Activated naive CD4-positive, alpha-beta T cell treated with anti-CD3 and anti-CD28 coated beads, Interleukin-2, amount 10 ng/mL, durations not matched to agents 7 days and 5 days (primary cell): ENCODE data around the gene LUZP1.

Experiments used
- CTCF ChIA-PET: fragments of 350-600 bp; sonication (Branson Sonifier 250); formaldehyde crosslinking; loops from one replicate; lab custom pipeline; 2021; ENCODE audit warnings: antibody characterized with exemption; lab: Charles Lee
- DNase-seq: peaks from one replicate; pipeline ENCODE4 v3.0.0-alpha.2; 2020
- H3K27ac Mint-ChIP-seq: one replicate; pipeline ENCODE4 v1.8.0; 2021; ENCODE audit warnings: mild to moderate bottlenecking, moderate library complexity, mixed read lengths
- H3K27me3 Mint-ChIP-seq: one replicate; pipeline ENCODE4 v1.8.0; 2021; ENCODE audit warnings: mild to moderate bottlenecking, mixed read lengths
- H3K36me3 Mint-ChIP-seq: one replicate; pipeline ENCODE4 v1.8.0; 2021; ENCODE audit warnings: mixed read lengths
- H3K4me1 Mint-ChIP-seq: one replicate; pipeline ENCODE4 v1.8.0; 2021; ENCODE audit warnings: mixed read lengths
- H3K4me3 Mint-ChIP-seq: one replicate; pipeline ENCODE4 v1.8.0; 2021; ENCODE audit warnings: mild to moderate bottlenecking, moderate library complexity, mixed read lengths
- H3K9me3 Mint-ChIP-seq: one replicate; pipeline ENCODE4 v1.8.0; 2021; ENCODE audit warnings: mixed read lengths

LUZP1 gene

DNA sequence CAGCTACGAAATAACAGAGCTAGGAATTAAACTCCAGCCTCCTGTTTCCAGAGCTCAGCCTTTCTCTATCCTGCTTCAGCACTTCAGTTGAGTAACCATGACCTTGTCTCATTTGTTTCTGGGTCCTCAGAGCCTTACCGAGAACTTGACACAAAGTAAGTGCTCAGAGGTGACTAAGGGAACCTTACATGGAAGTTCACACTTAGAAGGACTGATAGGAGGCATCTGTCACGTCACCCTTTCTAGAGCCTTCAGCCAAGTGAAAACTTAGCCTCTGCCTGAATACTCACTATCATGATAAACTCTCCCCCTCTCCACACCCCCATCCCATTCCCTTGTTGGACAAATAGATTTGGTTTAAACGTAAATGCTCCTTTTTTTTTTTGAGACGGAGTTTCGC is 9.8 kb upstream of the LUZP1 start:
- Mint-ChIP-seq H3K36me3 (no peaks in the 10 kb centered on the region), H3K27me3 (peaks cover 51% of the 10 kb centered on the region), H3K27ac (no peak overlapping the region), H3K9me3 (peaks cover 2% of the 10 kb centered on the region), H3K4me1 (peaks cover 20% of the 10 kb centered on the region), H3K4me3 (peak overlapping the region; percentile 56)
- CTCF ChIA-PET = interaction anchor here (1.2 to 13.6 kb wide), 2 partner anchors 26 to 81 kb away, joined by 4 to 438 read pairs; no protein-coding TSS in a partner anchor
- no peak for DNase-seq

DNA sequence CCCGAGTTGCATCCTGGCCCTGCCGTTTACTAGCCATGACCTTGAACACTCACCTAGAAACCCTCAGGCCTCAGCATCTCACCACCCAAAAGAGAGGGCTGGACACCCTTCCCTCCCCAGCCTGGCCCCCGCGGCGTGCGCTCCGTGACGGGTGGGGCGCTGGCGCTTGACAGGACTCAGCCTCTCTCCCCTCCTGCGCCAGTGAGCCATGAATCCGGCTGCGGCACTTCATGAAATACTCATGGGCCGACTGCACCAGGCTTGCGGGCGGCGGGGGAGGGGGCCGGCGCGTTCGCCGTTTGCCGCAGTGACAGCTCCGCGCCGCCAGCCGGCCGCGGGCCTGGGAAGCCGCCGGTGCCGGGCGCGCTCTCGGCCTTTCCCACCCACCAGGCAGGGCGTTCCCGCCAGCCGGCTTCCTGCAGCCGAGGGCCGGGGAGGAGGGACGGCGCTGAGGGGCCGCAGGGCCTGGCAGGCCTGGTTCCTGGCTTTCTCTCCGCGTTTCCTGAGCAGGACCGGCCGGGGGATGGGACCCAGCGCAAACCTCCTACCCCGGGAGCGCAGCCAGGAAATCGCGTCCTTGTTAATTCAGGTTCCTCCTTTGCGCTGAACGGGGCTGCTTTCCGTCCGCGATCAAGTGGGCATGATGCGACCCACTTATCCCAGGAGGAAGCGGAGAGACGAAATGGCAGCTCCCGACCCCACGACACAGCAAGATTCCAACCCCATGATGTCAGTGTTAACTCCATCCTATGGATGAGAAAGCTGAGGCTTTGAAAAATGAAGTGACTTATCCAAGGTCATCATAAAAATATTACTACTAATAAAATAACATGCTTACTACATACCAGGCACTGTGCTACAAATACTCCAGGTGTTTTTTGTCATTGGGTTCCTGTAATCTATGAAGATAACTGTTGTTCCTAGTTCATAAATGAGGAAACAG is 9.1 kb upstream of the LUZP1 start:
- Mint-ChIP-seq H3K27me3 (peaks cover 44% of the 10 kb centered on the region), H3K27ac (no peak overlapping the region), H3K4me3 (peak overlapping the region; percentile 65), H3K9me3 (peaks cover 2% of the 10 kb centered on the region), H3K36me3 (no peaks in the 10 kb centered on the region), H3K4me1 (peaks cover 20% of the 10 kb centered on the region)
- CTCF ChIA-PET = interaction anchor here (1.2 to 13.6 kb wide), 2 partner anchors 26 to 80 kb away, joined by 4 to 438 read pairs; no protein-coding TSS in a partner anchor
- peak; percentile 67 for DNase-seq

DNA sequence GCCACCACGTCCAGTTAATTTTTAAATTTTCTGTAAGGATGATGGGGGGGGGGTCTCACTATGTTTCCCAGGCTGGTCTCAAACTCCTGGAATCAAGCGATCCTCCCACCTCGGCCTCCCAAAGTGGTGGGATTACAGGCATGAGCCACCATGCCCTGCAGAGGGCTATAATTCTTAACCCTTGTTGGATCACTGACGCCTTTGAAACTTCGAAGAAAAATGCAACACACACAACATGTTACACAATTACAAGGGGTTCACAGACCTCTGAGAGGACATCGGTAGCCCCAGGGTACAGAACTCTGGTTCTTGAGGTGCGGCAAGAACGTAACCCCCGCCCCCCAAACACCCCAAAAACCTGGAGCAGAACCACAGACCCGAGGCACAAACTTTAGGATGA is 8.4 kb upstream of the LUZP1 start:
- Mint-ChIP-seq H3K36me3 (no peaks in the 10 kb centered on the region), H3K27me3 (peaks cover 37% of the 10 kb centered on the region), H3K4me3 (peak overlapping the region; percentile 65), H3K9me3 (peaks cover 2% of the 10 kb centered on the region), H3K4me1 (peaks cover 20% of the 10 kb centered on the region), H3K27ac (no peak overlapping the region)
- DNase-seq = no peak
- CTCF ChIA-PET = interaction anchor here (13.6 kb wide), 1 partner anchor 79 kb away, joined by 438 read pairs; no protein-coding TSS in a partner anchor

DNA sequence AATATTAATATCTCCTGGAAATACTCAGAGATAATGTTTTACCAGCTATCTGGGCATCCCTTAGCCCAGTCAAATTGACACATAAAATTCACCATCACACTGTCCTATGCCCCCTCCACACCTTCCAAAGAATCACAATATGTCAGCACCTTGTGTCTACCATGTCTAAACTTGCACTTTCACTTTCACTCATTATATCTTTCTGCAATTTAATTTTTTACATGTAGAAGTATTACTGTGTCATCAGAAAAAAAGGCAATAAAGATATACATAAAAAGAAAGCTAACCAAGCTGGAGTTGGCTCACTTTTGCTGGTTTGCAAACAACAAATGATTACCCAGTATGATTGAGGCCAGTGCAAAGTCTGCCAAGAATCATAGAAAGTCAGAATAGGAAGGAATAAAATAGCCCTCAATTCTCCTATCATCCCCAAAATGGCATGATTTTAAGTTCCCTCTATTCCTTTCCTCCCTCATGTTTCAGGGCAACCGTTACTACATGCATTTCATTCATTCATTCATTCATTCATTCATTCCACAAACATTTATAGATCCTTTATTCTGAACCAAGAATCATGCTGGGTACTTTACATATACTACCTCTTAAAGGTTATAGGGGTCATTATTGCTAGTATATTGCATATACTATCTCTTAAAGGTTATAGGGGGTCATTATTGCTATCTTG is 5.9 kb upstream of the LUZP1 start:
- no peaks in the 10 kb centered on the region for H3K36me3 Mint-ChIP-seq

DNA sequence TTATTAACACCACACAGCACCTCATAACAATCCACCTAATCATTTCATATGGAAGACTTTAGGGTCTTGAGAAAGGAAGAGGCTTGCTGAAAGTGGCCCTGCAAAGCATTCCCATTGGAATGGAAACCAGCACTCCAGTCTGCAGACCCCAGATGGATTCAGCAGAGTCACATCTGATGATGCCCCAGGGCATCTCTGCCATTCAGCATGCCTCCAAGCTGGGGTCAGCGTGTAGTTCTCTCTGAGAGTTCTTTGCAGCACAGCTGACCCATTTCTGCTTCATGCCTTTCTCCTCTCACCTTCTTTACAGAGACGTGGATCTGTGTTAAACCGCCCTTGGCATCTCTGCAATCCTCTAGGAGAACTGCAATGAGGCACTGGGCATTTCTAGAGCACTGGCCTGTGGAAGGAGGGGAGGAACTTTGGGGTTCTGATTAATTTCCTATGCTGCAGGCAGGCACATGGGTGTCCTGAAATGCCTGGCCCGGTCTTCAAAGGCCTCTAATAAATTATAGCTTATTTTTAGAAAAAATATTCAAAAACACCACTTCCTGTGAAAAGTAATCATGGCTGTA is 2.6 kb upstream of the LUZP1 start:
- Mint-ChIP-seq H3K4me1 (peaks cover 36% of the 10 kb centered on the region), H3K36me3 (no peaks in the 10 kb centered on the region), H3K4me3 (no peak overlapping the region), H3K9me3 (peaks cover 2% of the 10 kb centered on the region), H3K27me3 (peaks cover 25% of the 10 kb centered on the region), H3K27ac (no peak overlapping the region)
- no peak for DNase-seq
- CTCF ChIA-PET = interaction anchor here (1.1 kb wide), 1 partner anchor 71 kb away, joined by 3 read pairs; no protein-coding TSS in a partner anchor

More for the DNA sequence above, 5.9 kb upstream of the LUZP1 start:
- DNase-seq = no peak
- Mint-ChIP-seq H3K4me1 (peaks cover 26% of the 10 kb centered on the region), H3K4me3 (no peak overlapping the region), H3K9me3 (peaks cover 2% of the 10 kb centered on the region), H3K27ac (no peak overlapping the region), H3K27me3 (peaks cover 30% of the 10 kb centered on the region)
- CTCF ChIA-PET = interaction anchor here (0.8 to 2.5 kb wide), 6 partner anchors 9 to 76 kb away, joined by 3 to 9 read pairs (median 3); no protein-coding TSS in a partner anchor

DNA sequence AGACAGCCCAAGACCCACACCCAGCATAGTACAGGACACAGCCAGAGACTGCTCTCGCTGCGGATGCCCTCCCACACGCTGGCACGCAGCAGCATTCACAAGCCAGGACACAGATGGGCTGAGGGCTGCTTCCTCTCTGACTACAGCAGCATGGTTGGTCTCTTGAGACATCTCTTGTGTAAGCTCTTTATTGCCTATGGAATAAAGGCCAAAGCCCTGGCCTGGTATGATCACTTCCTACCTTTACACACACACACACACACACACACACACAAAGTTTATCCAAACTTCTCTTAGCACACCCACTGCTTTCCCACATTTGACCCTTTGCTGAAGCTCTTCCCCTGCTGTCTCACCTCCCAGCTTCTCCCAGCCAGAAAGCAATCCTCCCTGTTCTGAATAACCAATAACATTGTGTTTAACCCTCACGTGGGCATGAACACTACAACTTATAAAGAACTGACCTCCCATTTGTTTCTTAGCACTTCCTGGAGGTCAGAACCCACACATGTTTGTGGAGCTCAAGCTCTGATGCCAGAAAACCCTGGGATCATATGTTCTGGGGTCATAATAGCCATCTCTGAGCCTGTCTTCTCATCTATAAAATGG is 1.2 kb upstream of the LUZP1 start:
- H3K36me3 Mint-ChIP-seq = no peaks in the 10 kb centered on the region
- CTCF ChIA-PET = interaction anchor here (0.9 to 2.4 kb wide), 3 partner anchors 15 to 70 kb away, joined by 3 to 13 read pairs (median 6); no protein-coding TSS in a partner anchor
- H3K27ac Mint-ChIP-seq = no peak overlapping the region
- peak overlapping the region; percentile 99 for H3K4me3 Mint-ChIP-seq
- peaks cover 25% of the 10 kb centered on the region for H3K27me3 Mint-ChIP-seq
- peaks cover 40% of the 10 kb centered on the region for H3K4me1 Mint-ChIP-seq
- DNase-seq = peak; percentile 31
- H3K9me3 Mint-ChIP-seq = peaks cover 2% of the 10 kb centered on the region

DNA sequence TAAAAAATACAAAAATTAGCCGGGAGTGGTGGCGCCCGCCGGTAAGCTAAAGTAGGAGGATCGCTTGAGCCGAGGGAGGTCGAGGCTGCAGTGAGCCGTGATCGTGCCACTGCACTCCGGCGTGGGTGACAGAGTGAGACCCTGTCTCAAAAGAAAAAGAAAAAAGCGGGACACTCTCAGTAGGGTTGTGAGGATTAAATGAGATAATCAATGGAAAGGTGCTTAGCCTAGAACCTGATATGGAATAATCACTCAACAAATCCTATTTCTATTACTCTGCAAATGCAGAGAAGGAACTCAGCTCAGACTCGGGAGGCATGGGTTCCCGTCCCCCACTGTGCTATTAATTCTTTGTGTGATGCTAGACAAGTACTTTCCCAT is 529 bp upstream of the LUZP1 start:
- H3K27me3 Mint-ChIP-seq = peaks cover 25% of the 10 kb centered on the region
- peak overlapping the region; percentile 99 for H3K4me3 Mint-ChIP-seq
- CTCF ChIA-PET = interaction anchor here (0.9 to 2.4 kb wide), 3 partner anchors 15 to 69 kb away, joined by 3 to 13 read pairs (median 6); no protein-coding TSS in a partner anchor
- no peaks in the 10 kb centered on the region for H3K36me3 Mint-ChIP-seq
- peaks cover 34% of the 10 kb centered on the region for H3K4me1 Mint-ChIP-seq
- H3K27ac Mint-ChIP-seq = no peak overlapping the region
- DNase-seq = no peak
- H3K9me3 Mint-ChIP-seq = no peaks in the 10 kb centered on the region

DNA sequence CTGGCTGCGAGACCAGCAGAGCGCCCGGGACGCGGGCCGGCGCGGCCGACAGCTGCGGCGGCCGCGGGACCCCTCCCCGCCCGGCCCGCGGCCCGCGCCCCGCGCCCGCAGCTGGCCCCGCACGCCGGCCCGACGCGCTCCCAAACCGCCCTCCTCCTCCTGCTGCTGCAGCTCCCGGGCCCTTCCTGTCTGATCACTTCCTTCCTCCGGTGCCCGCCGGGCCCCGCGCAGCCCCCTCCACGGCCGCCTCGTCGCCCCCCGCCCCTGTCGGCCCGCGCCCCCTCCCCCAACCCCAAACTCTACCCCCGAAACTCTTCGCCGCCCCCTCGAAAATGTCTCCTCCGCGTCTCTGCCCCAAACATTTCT is 594 bp downstream of the LUZP1 start:
- H3K27ac Mint-ChIP-seq = peak overlapping the region; percentile 85
- peak overlapping the region; percentile 99 for H3K4me3 Mint-ChIP-seq
- H3K36me3 Mint-ChIP-seq = no peaks in the 10 kb centered on the region
- H3K9me3 Mint-ChIP-seq = no peaks in the 10 kb centered on the region
- DNase-seq = peak; percentile 63
- H3K4me1 Mint-ChIP-seq = peaks cover 33% of the 10 kb centered on the region
- peaks cover 25% of the 10 kb centered on the region for H3K27me3 Mint-ChIP-seq
- CTCF ChIA-PET = interaction anchor here (1.5 to 2.3 kb wide), 2 partner anchors 48 to 70 kb away, joined by 5 to 6 read pairs; no protein-coding TSS in a partner anchor

DNA sequence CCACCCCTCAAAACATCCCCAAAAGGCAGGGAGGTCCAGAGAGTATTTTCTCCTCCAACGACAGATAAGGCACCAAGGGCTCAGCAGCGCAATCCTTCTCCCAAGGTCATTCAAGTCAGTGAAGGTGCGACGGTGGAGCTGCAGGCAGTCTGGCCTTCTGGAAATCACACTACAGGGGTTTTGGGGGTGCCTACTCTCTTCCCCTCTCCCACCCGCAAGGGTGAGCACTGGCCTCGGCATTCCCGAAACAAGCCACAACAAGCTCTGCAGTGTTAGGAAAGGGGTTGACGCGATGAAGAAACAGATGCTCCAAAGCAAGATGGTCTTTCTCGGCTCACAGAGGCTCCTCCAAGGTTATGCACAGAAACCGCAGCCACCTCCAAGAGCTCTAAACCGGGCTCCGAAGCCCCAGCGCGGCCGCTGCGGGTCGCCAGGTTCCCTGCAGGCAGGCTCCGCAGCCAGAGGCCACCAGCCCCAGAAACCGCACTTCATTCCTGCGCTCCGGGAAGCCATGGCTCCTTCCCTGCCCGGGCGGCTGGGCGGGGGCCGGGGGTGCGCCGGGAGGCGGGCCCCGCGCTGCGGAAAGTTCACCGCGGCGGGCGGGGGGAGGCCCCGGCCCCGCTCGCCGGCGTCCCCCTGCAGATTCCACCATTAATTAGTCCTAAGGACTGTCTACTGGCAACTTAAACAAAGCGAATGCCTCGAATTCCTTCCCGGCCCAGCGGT is 1.1 kb downstream of the LUZP1 start:
- H3K27me3 Mint-ChIP-seq = peaks cover 25% of the 10 kb centered on the region
- H3K27ac Mint-ChIP-seq = peak overlapping the region; percentile 75
- no peaks in the 10 kb centered on the region for H3K9me3 Mint-ChIP-seq
- CTCF ChIA-PET = interaction anchor here (1.1 to 2.3 kb wide), 3 partner anchors 48 to 69 kb away, joined by 4 to 6 read pairs (median 5); no protein-coding TSS in a partner anchor
- DNase-seq = peak; percentile 57
- peaks cover 33% of the 10 kb centered on the region for H3K4me1 Mint-ChIP-seq
- H3K36me3 Mint-ChIP-seq = no peaks in the 10 kb centered on the region
- H3K4me3 Mint-ChIP-seq = peak overlapping the region; percentile 99

DNA sequence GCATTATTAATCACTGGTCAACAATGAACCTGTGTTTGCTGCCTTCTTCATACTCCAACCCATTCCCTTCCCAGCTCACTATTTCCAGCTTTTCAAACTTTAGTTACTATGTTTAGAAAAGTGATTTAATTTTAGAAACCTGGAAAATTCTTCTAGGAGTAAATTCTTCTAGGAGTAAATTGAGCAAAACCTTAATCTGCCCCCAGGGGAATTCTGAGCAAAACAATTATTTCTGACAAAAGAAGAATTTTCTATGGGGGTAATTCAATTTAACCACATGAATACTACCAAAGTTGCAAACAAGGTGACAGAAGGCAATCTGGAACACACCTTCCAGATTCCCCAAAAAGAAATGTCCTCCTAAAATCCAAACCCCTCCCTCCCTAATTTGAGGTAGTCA is 1.8 kb downstream of the LUZP1 start:
- Mint-ChIP-seq H3K27ac (no peak overlapping the region), H3K27me3 (peaks cover 25% of the 10 kb centered on the region), H3K4me3 (peak overlapping the region; percentile 78), H3K36me3 (no peaks in the 10 kb centered on the region), H3K9me3 (no peaks in the 10 kb centered on the region), H3K4me1 (peaks cover 33% of the 10 kb centered on the region)
- CTCF ChIA-PET = interaction anchor here (1.1 to 2.3 kb wide), 3 partner anchors 47 to 68 kb away, joined by 4 to 6 read pairs (median 5); no protein-coding TSS in a partner anchor
- no peak for DNase-seq

DNA sequence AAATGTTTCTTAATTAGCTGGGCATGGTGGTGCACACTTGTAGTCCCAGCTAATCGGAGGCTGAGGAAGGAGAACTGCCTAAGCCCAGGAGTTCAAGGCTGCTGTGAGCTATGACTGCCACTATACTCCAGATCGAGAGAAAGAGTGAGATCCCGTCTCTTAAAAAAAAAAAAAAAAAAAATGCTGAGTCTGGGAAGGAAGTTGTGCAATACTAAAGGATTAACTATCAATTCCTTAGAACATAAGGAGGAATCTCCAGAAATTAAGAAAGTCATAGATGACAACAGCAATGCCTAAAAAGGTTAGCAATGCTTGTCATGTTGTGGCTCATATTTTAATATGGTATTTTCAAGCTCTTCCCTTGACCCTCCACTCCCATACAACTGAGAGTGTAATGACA is 5.3 kb downstream of the LUZP1 start:
- CTCF ChIA-PET = no interaction called here
- Mint-ChIP-seq H3K4me1 (peaks cover 18% of the 10 kb centered on the region), H3K27ac (no peak overlapping the region), H3K4me3 (no peak overlapping the region), H3K36me3 (peaks cover 1% of the 10 kb centered on the region), H3K9me3 (no peaks in the 10 kb centered on the region), H3K27me3 (peaks cover 16% of the 10 kb centered on the region)
- DNase-seq = no peak

DNA sequence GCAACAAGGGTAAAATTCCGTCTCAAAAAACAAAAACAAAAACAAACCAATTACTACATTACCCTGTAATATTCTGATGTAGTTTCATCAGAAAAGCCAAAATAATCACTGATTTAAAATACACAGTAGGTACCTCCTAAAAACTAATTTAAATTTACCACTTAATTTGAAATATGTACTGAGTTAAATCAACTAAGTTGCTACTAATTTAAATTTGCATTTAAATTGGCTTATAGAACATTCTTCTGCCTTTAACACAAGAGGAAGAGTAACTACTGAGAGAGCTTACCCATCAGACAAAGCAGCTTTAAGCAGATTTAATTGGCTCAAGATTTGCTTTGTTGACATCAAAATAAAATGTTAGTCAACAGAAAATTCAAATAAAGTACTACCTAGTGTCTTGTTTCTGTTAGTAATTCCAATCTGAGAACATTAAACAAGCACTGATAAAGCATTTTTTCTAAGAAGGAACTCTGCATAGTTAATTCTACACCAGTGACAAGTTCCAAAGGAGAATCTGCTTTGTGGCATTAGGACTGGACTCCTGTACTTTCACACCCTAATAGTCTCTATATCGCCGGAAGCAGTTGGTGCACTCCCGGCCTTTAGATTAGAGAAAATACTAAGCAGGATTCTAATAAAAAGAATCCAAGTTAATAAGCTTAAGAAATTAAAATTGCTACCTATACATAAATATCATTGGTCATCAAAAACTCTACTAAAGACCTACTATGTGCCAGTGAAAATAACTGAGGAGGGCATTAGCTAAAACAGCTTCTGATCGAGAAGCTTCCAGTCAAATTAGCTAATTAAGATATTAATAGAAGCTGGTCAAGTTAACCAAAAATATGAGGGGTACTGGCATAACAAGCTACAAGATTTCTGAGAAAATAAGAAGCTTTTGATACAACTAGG is 8.4 kb downstream of the LUZP1 start:
- Mint-ChIP-seq H3K9me3 (no peaks in the 10 kb centered on the region), H3K27me3 (no peaks in the 10 kb centered on the region), H3K4me3 (no peak overlapping the region), H3K4me1 (no peaks in the 10 kb centered on the region), H3K36me3 (peaks cover 1% of the 10 kb centered on the region), H3K27ac (no peak overlapping the region)
- no peak for DNase-seq
- CTCF ChIA-PET = interaction anchor here (1.4 kb wide), 1 partner anchor 24 kb away, joined by 6 read pairs; no protein-coding TSS in a partner anchor
